VCaP (cell line): Measurements from ENCODE around the gene HMCN1.
A peak's percentile ranks its signal among the peaks of the same experiment; 100 is the strongest.
"Not testable (repeated sequence)": the region's sequence is repeated elsewhere in the genome, so short reads cannot be mapped to it uniquely, and the experiment has no call there.

ENCODE experiments used
- H3K27ac ChIP-seq: fragments of 450-650 bp; 2 replicates; pipeline ENCODE4 v1.5.1; 2017
- CTCF ChIP-seq: fragments of 450-650 bp; conservative IDR thresholded peaks from 2 replicates; pipeline ENCODE4 v1.5.1; 2017; ENCODE audit warnings: mild to moderate bottlenecking, moderate library complexity

HMCN1 gene

GRCh38 chr1:186206048-186206570, 471.9 kb downstream of the HMCN1 start:
- no peak overlapping the region for H3K27ac ChIP-seq

GRCh38 chr1:186207391-186208085, 473.3 kb downstream of the HMCN1 start:
- no peak for TF ChIP-seq CTCF
- H3K27ac ChIP-seq: no peak overlapping the region

More at GRCh38 chr1:186206048-186206570, 471.9 kb downstream of the HMCN1 start:
- no peak for TF ChIP-seq CTCF

GRCh38 chr1:186208405-186209129, 474.4 kb downstream of the HMCN1 start:
- H3K27ac ChIP-seq: no peak overlapping the region
- TF ChIP-seq CTCF: no peak

GRCh38 chr1:186210258-186210657, 476.1 kb downstream of the HMCN1 start:
- H3K27ac ChIP-seq: no peak overlapping the region
- no peak for TF ChIP-seq CTCF

GRCh38 chr1:186211583-186211982, 477.4 kb downstream of the HMCN1 start:
- not testable (repeated sequence) for H3K27ac ChIP-seq

GRCh38 chr1:186212568-186213224, 478.5 kb downstream of the HMCN1 start:
- TF ChIP-seq CTCF: peak; percentile 89
- no peak overlapping the region for H3K27ac ChIP-seq

GRCh38 chr1:186213225-186213607, 479.0 kb downstream of the HMCN1 start:
- no peak for TF ChIP-seq CTCF
- no peak overlapping the region for H3K27ac ChIP-seq
